ENCODE data around the gene PEAR1. TPM values are rescaled to one million over a fixed set of nuclear protein-coding genes. Genes with fewer than 3 reads are reported as not detected.

PEAR1 gene
- polyA plus RNA-seq, 3 donors = 3.3 to 14.3 (median 11.6) TPM

Other genes starting within 250 kb of the PEAR1 start
- gene NES, start 216.3 kb upstream of the PEAR1 start, polyA plus RNA-seq = 10 to 100 TPM in 2 of 3 donors, 1 to 10 TPM in 1; 3.5 to 38.3 (median 32.1) TPM
- 10 to 100 TPM in 1 of 3 donors, 1 to 10 TPM in 1, under 1 TPM in 1; 0.45 to 31.3 (median 3.2) TPM for gene CRABP2, start 188.1 kb upstream of the PEAR1 start, polyA plus RNA-seq
- 10 to 100 TPM; 22.7 to 25.4 (median 24.6) TPM for gene METTL25B, start 165.2 kb upstream of the PEAR1 start, polyA plus RNA-seq
- gene ISG20L2, start 165.0 kb upstream of the PEAR1 start, polyA plus RNA-seq = 10 to 100 TPM in 2 of 3 donors, 1 to 10 TPM in 1; 9.3 to 17.1 (median 15.7) TPM
- gene MRPL24, start 152.6 kb upstream of the PEAR1 start, polyA plus RNA-seq = 100 to 1,000 TPM; 104 to 178 (median 151) TPM
- gene HDGF, start 142.0 kb upstream of the PEAR1 start, polyA plus RNA-seq = 100 to 1,000 TPM in 2 of 3 donors, 10 to 100 TPM in 1; 51.7 to 120 (median 116) TPM
- 10 to 100 TPM; 16.6 to 38.7 (median 35.8) TPM for gene PRCC, start 126.2 kb upstream of the PEAR1 start, polyA plus RNA-seq
- gene SH2D2A, start 76.9 kb upstream of the PEAR1 start, polyA plus RNA-seq = 1 to 10 TPM in 2 of 3 donors, under 1 TPM in 1; 0.75 to 6.1 (median 3.0) TPM
- under 1 TPM; 0.07 to 0.39 (median 0.11) TPM for gene INSRR, start 34.6 kb upstream of the PEAR1 start, polyA plus RNA-seq
- gene NTRK1, start 32.9 kb upstream of the PEAR1 start, polyA plus RNA-seq = 1 to 10 TPM in 2 of 3 donors, under 1 TPM in 1; 0.40 to 4.0 (median 1.8) TPM
- gene LRRC71, start 26.9 kb downstream of the PEAR1 start, polyA plus RNA-seq = 1 to 10 TPM in 1 of 3 donors, under 1 TPM in 2; 0.03 to 1.6 (median 0.16) TPM
- gene ARHGEF11, start 152.0 kb downstream of the PEAR1 start, polyA plus RNA-seq = 10 to 100 TPM in 2 of 3 donors, 1 to 10 TPM in 1; 7.2 to 18.1 (median 15.2) TPM
- gene ETV3L, start 206.1 kb downstream of the PEAR1 start, polyA plus RNA-seq = not detected
- 10 to 100 TPM in 2 of 3 donors, 1 to 10 TPM in 1; 3.4 to 18.4 (median 12.8) TPM for gene ETV3, start 244.7 kb downstream of the PEAR1 start, polyA plus RNA-seq

Measured in adipose tissue (tissue), 3 donors.